Measurements from ENCODE around the gene SRRT.

SRRT gene

DNA sequence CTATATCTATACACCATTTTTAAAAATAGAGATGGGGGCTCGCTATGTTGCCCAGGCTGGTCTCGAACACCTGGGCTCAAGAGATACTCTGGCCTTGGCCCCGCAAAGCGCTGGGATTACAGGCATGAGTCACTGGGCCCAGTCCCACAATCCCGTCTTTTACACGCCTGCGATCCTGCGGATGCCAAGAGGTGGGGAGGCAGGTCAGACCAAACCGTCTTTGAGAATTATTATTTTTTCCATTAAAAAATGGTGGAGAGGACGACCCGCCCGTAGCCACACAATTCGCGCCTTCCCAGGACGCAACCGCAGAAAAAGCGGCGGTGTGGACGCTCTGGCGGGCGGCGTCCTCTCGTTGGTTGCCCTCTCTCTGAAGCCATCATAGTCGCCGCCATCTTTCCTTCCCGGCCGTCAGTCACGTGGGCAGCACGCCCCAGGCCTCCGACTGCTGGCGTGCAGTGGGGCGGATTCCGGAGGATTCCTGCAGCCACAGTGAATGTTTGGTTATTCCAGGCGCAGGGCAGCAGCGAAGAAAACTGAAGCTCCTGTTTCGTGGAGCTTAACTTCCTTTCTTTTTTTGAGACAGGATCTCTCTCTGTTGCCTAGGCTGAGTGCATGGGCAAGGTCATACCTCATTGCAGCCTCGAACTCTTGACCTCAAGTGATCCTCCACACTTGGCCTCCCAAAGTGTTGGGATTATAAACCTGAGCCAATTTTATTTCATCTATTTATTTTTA, 37.6 kb upstream of the SRRT start (continued):
- TF ChIP-seq ZNF350 (tag by site-specific recombination; IDR thresholded peaks at IDR 0.05) (no peak), ZFP3 (tag by site-specific recombination; IDR thresholded peaks at IDR 0.05; ENCODE audit: low read depth) (no peak), ZNF558 (tag by site-specific recombination; IDR thresholded peaks at IDR 0.05) (peak; percentile 49; the same call in 1 of the 2 replicates), ZNF133 (tag by site-specific recombination; IDR thresholded peaks at IDR 0.05) (no peak), ZNF510 (tag by site-specific recombination; IDR thresholded peaks at IDR 0.05; ENCODE audit: insufficient replicate concordance) (no peak), ZNF335 (tag by site-specific recombination; conservative IDR thresholded peaks at IDR 0.05) (peak; percentile 99), ZNF768 (tag by site-specific recombination; IDR thresholded peaks at IDR 0.05) (no peak), ZNF24 (tag by site-specific recombination; IDR thresholded peaks at IDR 0.05) (peak; percentile 96), ZNF16 (tag by site-specific recombination; IDR thresholded peaks at IDR 0.05; ENCODE audit: low read depth) (no peak), ZNF777 (tag by site-specific recombination; IDR thresholded peaks at IDR 0.05; ENCODE audit: borderline replicate concordance) (no peak), ZNF596 (tag by site-specific recombination; IDR thresholded peaks at IDR 0.05) (no peak), ZNF792 (tag by site-specific recombination; IDR thresholded peaks at IDR 0.05) (no peak), ZBTB48 (tag by site-specific recombination; IDR thresholded peaks at IDR 0.05) (no peak), KLF10 (tag by site-specific recombination; IDR thresholded peaks at IDR 0.05) (peak; percentile 61; the same call in 1 of the 2 replicates), KLF9 (tag by site-specific recombination; IDR thresholded peaks at IDR 0.05; ENCODE audit: low read depth) (peak; percentile 61; the same call in 1 of the 2 replicates), ZNF791 (tag by site-specific recombination; IDR thresholded peaks at IDR 0.05) (no peak), ZNF114 (tag by site-specific recombination; IDR thresholded peaks at IDR 0.05) (no peak), ZNF621 (tag by site-specific recombination; IDR thresholded peaks at IDR 0.05) (no peak), ZNF560 (tag by site-specific recombination; IDR thresholded peaks at IDR 0.05; ENCODE audit: borderline replicate concordance) (no peak), ZNF585B (tag by site-specific recombination; IDR thresholded peaks at IDR 0.05) (no peak), ZNF571 (tag by site-specific recombination; IDR thresholded peaks at IDR 0.05) (no peak), ZNF600 (tag by site-specific recombination; IDR thresholded peaks at IDR 0.05) (peak; percentile 52), ZNF211 (tag by site-specific recombination; IDR thresholded peaks at IDR 0.05; ENCODE audit: low read depth) (no peak), ZNF2 (tag by site-specific recombination; IDR thresholded peaks at IDR 0.05) (peak; percentile 83), ZFP41 (tag by site-specific recombination; IDR thresholded peaks at IDR 0.05; ENCODE audit: borderline replicate concordance) (no peak), MEIS1 (CRISPR knock-in tag; IDR thresholded peaks at IDR 0.05; ENCODE audit: borderline replicate concordance) (no peak), GLI2 (tag by site-specific recombination; IDR thresholded peaks at IDR 0.05; ENCODE audit: borderline replicate concordance, low read depth) (no peak)
- TF ChIP-seq, protein P1, sequence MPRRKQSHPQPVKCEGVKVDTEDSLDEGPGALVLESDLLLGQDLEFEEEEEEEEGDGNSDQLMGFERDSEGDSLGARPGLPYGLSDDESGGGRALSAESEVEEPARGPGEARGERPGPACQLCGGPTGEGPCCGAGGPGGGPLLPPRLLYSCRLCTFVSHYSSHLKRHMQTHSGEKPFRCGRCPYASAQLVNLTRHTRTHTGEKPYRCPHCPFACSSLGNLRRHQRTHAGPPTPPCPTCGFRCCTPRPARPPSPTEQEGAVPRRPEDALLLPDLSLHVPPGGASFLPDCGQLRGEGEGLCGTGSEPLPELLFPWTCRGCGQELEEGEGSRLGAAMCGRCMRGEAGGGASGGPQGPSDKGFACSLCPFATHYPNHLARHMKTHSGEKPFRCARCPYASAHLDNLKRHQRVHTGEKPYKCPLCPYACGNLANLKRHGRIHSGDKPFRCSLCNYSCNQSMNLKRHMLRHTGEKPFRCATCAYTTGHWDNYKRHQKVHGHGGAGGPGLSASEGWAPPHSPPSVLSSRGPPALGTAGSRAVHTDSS (tag by site-specific recombination; IDR thresholded peaks at IDR 0.05): no peak
- TF ChIP-seq, protein P2, sequence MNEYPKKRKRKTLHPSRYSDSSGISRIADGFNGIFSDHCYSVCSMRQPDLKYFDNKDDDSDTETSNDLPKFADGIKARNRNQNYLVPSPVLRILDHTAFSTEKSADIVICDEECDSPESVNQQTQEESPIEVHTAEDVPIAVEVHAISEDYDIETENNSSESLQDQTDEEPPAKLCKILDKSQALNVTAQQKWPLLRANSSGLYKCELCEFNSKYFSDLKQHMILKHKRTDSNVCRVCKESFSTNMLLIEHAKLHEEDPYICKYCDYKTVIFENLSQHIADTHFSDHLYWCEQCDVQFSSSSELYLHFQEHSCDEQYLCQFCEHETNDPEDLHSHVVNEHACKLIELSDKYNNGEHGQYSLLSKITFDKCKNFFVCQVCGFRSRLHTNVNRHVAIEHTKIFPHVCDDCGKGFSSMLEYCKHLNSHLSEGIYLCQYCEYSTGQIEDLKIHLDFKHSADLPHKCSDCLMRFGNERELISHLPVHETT (tag by site-specific recombination; IDR thresholded peaks at IDR 0.05): peak; percentile 94
- TF ChIP-seq, protein P3, sequence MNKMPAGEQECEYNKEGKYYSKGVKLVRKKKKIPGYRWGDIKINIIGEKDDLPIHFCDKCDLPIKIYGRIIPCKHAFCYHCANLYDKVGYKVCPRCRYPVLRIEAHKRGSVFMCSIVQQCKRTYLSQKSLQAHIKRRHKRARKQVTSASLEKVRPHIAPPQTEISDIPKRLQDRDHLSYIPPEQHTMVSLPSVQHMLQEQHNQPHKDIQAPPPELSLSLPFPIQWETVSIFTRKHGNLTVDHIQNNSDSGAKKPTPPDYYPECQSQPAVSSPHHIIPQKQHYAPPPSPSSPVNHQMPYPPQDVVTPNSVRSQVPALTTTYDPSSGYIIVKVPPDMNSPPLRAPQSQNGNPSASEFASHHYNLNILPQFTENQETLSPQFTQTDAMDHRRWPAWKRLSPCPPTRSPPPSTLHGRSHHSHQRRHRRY (tag by site-specific recombination; IDR thresholded peaks at IDR 0.05): no peak
- TF ChIP-seq, protein P4, sequence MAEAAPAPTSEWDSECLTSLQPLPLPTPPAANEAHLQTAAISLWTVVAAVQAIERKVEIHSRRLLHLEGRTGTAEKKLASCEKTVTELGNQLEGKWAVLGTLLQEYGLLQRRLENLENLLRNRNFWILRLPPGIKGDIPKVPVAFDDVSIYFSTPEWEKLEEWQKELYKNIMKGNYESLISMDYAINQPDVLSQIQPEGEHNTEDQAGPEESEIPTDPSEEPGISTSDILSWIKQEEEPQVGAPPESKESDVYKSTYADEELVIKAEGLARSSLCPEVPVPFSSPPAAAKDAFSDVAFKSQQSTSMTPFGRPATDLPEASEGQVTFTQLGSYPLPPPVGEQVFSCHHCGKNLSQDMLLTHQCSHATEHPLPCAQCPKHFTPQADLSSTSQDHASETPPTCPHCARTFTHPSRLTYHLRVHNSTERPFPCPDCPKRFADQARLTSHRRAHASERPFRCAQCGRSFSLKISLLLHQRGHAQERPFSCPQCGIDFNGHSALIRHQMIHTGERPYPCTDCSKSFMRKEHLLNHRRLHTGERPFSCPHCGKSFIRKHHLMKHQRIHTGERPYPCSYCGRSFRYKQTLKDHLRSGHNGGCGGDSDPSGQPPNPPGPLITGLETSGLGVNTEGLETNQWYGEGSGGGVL (tag by site-specific recombination; IDR thresholded peaks at IDR 0.05): peak; percentile 25; the same call in 1 of the 2 replicates
- TF ChIP-seq, protein P5, sequence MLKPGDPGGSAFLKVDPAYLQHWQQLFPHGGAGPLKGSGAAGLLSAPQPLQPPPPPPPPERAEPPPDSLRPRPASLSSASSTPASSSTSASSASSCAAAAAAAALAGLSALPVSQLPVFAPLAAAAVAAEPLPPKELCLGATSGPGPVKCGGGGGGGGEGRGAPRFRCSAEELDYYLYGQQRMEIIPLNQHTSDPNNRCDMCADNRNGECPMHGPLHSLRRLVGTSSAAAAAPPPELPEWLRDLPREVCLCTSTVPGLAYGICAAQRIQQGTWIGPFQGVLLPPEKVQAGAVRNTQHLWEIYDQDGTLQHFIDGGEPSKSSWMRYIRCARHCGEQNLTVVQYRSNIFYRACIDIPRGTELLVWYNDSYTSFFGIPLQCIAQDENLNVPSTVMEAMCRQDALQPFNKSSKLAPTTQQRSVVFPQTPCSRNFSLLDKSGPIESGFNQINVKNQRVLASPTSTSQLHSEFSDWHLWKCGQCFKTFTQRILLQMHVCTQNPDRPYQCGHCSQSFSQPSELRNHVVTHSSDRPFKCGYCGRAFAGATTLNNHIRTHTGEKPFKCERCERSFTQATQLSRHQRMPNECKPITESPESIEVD (tag by site-specific recombination; IDR thresholded peaks at IDR 0.05): no peak

Data from HEK293 (cell line).